Stimulated activated CD4-positive, alpha-beta T cell treated with anti-CD3 and anti-CD28 coated beads, TNF-alpha, amount 100 ng/mL, for 48 hours (primary cell): ENCODE data around the gene CACNA2D1.
"Not testable (repeated sequence)": the region's sequence is repeated elsewhere in the genome, so short reads cannot be mapped to it uniquely, and the experiment has no call there.

Experiments
- DNase-seq, 3 donors: peaks; one replicate each; pipeline ENCODE4 v3.0.0-alpha.2; 2020; ENCODE audit warnings: low read depth in 3 of 3

Gene CACNA2D1

GRCh38 chr7:82172017-82172416 is 271.6 kb downstream of the CACNA2D1 start:
- no peak for DNase-seq

- no peak for DNase-seq
Observed at GRCh38 chr7:82167558-82168314, 275.8 kb downstream of the CACNA2D1 start.

GRCh38 chr7:82166260-82167015 is 277.1 kb downstream of the CACNA2D1 start:
- DNase-seq: no peak

- DNase-seq: no peak
Observed at GRCh38 chr7:82164813-82165212, 278.8 kb downstream of the CACNA2D1 start.

GRCh38 chr7:82164410-82164809 is 279.2 kb downstream of the CACNA2D1 start:
- no peak for DNase-seq

GRCh38 chr7:82163586-82163985 is 280.0 kb downstream of the CACNA2D1 start:
- DNase-seq: no peak

GRCh38 chr7:82162289-82162688 is 281.3 kb downstream of the CACNA2D1 start:
- no peak for DNase-seq

- no peak for DNase-seq
Observed at GRCh38 chr7:82158327-82158726, 285.2 kb downstream of the CACNA2D1 start.

- DNase-seq: no peak
Observed at GRCh38 chr7:82156893-82157292, 286.7 kb downstream of the CACNA2D1 start.

GRCh38 chr7:82156168-82156567 is 287.4 kb downstream of the CACNA2D1 start:
- no peak for DNase-seq

GRCh38 chr7:82154728-82155127 is 288.8 kb downstream of the CACNA2D1 start:
- no peak for DNase-seq

- DNase-seq: no peak
Observed at GRCh38 chr7:82153776-82154175, 289.8 kb downstream of the CACNA2D1 start.

- DNase-seq: no peak
Observed at GRCh38 chr7:82152858-82153257, 290.7 kb downstream of the CACNA2D1 start.

GRCh38 chr7:82146491-82146890 is 297.1 kb downstream of the CACNA2D1 start:
- DNase-seq: no peak

- no peak for DNase-seq
Observed at GRCh38 chr7:82142263-82142864, 301.2 kb downstream of the CACNA2D1 start.

GRCh38 chr7:82141427-82141826 is 302.1 kb downstream of the CACNA2D1 start:
- no peak for DNase-seq

- DNase-seq: not testable (repeated sequence)
Observed at GRCh38 chr7:82140608-82141007, 303.0 kb downstream of the CACNA2D1 start.

- no peak for DNase-seq
Observed at GRCh38 chr7:82131215-82131614, 312.4 kb downstream of the CACNA2D1 start.

- DNase-seq: no peak
Observed at GRCh38 chr7:82129091-82129490, 314.5 kb downstream of the CACNA2D1 start.

- no peak for DNase-seq
Observed at GRCh38 chr7:82128546-82128945, 315.0 kb downstream of the CACNA2D1 start.

- DNase-seq: no peak
Observed at GRCh38 chr7:82126576-82126975, 317.0 kb downstream of the CACNA2D1 start.

- DNase-seq: no peak
Observed at GRCh38 chr7:82124445-82124844, 319.1 kb downstream of the CACNA2D1 start.

- no peak for DNase-seq
Observed at GRCh38 chr7:82122275-82122674, 321.3 kb downstream of the CACNA2D1 start.
